ENCODE data around the gene MRPL50.

GRCh38 chr9:101398930-101399642 is 668 bp upstream of the MRPL50 start:
- TF ChIP-seq ZBTB33 (IDR thresholded peaks at IDR 0.05; ENCODE audit: borderline replicate concordance, low read depth) (no peak), EZH2phosphoT487 (IDR thresholded peaks at IDR 0.05; ENCODE audit: borderline replicate concordance, low read depth) (no peak), SIN3A (IDR thresholded peaks at IDR 0.05; ENCODE audit: borderline replicate concordance, low read depth, low read length) (no peak), USF2 (IDR thresholded peaks at IDR 0.05; ENCODE audit: borderline replicate concordance, low read depth, low read length) (no peak), TAF1 (IDR thresholded peaks at IDR 0.05; ENCODE audit: borderline replicate concordance, low read depth, low read length) (no peak), REST (IDR thresholded peaks at IDR 0.05; ENCODE audit: low read depth, low read length) (no peak), EP300 (IDR thresholded peaks at IDR 0.05; ENCODE audit: borderline replicate concordance in 1 of 2, low read depth in 1 of 2, low read length in 1 of 2) (no peak), JUND (IDR thresholded peaks at IDR 0.05) (no peak), RFX5 (IDR thresholded peaks at IDR 0.05; ENCODE audit: low read length) (no peak), MAX (IDR thresholded peaks at IDR 0.05; ENCODE audit: low read depth) (no peak), NFIC (IDR thresholded peaks at IDR 0.05; ENCODE audit: borderline replicate concordance) (no peak), POLR2AphosphoS5 (IDR thresholded peaks at IDR 0.05; ENCODE audit: low read depth, low read length) (no peak)
